Tibial nerve (tissue), 4 donors: ENCODE data around the gene LRRC4.

Experiments
- EP300 ChIP-seq, 2 donors: sonication (generic); formaldehyde crosslinking; IDR thresholded peaks; one replicate each; pipeline ENCODE4 v1.6.1; 2017; ENCODE audit warnings: antibody characterized with exemption in 2 of 2, mild to moderate bottlenecking in 1 of 2
- TF ChIP-seq, protein P1 (sequence below), 5 experiments: fragments of 200-600 bp in 3 of 5; fragments of 450-650 bp in 2 of 5; sonication (generic) in 3 of 5; IDR thresholded peaks; one replicate each; pipeline ENCODE4 v1.5.1; 2016 to 2019; ENCODE audit warnings: antibody characterized with exemption in 5 of 5, mild to moderate bottlenecking in 3 of 5, moderate library complexity in 2 of 5

DNA sequence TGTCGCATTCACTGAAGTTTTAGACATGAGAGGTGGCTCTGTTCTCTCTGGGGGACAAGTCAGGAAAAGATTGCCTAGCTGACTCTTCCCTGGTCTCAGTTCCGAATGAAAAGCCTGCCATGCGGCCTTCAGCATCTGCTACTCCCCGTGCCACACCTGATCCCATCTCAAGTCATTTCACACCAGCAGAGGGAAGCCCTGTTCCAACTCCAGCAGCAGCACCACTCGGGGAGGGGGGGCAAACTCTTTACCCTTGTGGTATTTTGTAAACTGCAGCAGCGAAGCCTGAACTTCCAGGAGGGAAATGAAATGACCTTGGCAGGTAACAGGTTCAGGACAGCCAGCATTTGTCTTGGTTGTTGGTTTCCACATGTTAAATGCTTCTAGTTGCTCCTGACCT lies 13.8 kb downstream of the LRRC4 start:
- TF ChIP-seq, protein P1, sequence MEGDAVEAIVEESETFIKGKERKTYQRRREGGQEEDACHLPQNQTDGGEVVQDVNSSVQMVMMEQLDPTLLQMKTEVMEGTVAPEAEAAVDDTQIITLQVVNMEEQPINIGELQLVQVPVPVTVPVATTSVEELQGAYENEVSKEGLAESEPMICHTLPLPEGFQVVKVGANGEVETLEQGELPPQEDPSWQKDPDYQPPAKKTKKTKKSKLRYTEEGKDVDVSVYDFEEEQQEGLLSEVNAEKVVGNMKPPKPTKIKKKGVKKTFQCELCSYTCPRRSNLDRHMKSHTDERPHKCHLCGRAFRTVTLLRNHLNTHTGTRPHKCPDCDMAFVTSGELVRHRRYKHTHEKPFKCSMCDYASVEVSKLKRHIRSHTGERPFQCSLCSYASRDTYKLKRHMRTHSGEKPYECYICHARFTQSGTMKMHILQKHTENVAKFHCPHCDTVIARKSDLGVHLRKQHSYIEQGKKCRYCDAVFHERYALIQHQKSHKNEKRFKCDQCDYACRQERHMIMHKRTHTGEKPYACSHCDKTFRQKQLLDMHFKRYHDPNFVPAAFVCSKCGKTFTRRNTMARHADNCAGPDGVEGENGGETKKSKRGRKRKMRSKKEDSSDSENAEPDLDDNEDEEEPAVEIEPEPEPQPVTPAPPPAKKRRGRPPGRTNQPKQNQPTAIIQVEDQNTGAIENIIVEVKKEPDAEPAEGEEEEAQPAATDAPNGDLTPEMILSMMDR (IDR thresholded peaks at IDR 0.05): no peak
- no peak for TF ChIP-seq EP300 (IDR thresholded peaks at IDR 0.05)
